Kidney (tissue), 14 donors: ENCODE data around the gene PIM1. TPM values are rescaled to one million over a fixed set of nuclear protein-coding genes. Genes with fewer than 3 reads are reported as not detected.

Experiments
- DNase-seq, 5 donors: peaks; one replicate each; pipeline ENCODE4 v3.0.0-alpha.2; 2013 to 2020
- FAIRE-seq: peaks from 2 replicates; lab custom pipeline; 2012; peaks lifted over from hg19 to GRCh38; lab: Jason Lieb, UNC
- H3K27ac ChIP-seq, 2 donors: one replicate each; pipeline ENCODE4 v1.7.0; 2013; ENCODE audit warnings: low read depth in 2 of 2, low read length in 2 of 2, inconsistent platforms in 1 of 2
- H3K27me3 ChIP-seq: one replicate; pipeline ENCODE4 v1.7.1; 2013; ENCODE audit warnings: low read length, inconsistent platforms; ENCODE audit not compliant: control insufficient read depth, insufficient read depth
- H3K36me3 ChIP-seq, 3 donors: one replicate each; pipeline versions ENCODE4 v1.7.0 to v1.7.1; 2013; ENCODE audit warnings: low read length in 3 of 3, control low read depth in 1 of 3, inconsistent platforms in 1 of 3; ENCODE audit not compliant: insufficient read depth in 3 of 3, control insufficient read depth in 2 of 3
- H3K4me1 ChIP-seq, 3 donors: one replicate each; pipeline versions ENCODE4 v1.7.0 to v1.7.1; 2013; ENCODE audit warnings: low read length in 3 of 3, inconsistent platforms in 1 of 3, low read depth in 1 of 3; ENCODE audit not compliant: control insufficient read depth in 2 of 3, insufficient read depth in 2 of 3
- H3K4me3 ChIP-seq, 3 donors: one replicate each; pipeline versions ENCODE4 v1.7.0 to v1.8.1; 2013; ENCODE audit warnings: low read length in 3 of 3, control low read depth in 1 of 3, inconsistent platforms in 1 of 3
- H3K9ac ChIP-seq, 3 donors: one replicate each; pipeline versions ENCODE4 v1.7.0 to v1.7.1; 2013; ENCODE audit warnings: low read length in 3 of 3, control low read depth in 1 of 3, inconsistent platforms in 1 of 3
- H3K9me3 ChIP-seq, 3 donors: one replicate each; pipeline versions ENCODE4 v1.7.0 to v1.7.1; 2013; ENCODE audit warnings: low read length in 3 of 3, control low read depth in 1 of 3, inconsistent platforms in 1 of 3; ENCODE audit not compliant: control insufficient read depth in 2 of 3, insufficient read depth in 1 of 3
- intact Hi-C: fragments of 100-400 bp; cut with DNase I; formaldehyde crosslinking; loops from one replicate; pipeline ENCODE4 v1.11.1; 2022
- polyA plus RNA-seq: library from polyadenylated mRNA; stranded (reverse); fragments of 350-450 nt; fragmentation: Illumina TruSeq; extraction: RNeasy Lipid Tissue Mini Kit (QIAGEN cat#74804); gene quantifications from one replicate; pipeline ENCODE4 v1.2.3, GENCODE V29; 2014; ENCODE audit warnings: low read depth, low replicate concordance; ENCODE audit not compliant: insufficient read depth
- total RNA-seq: library from RNA; stranded (reverse); fragmentation: NEBNext Ultra II Directional; extraction: Animal tissue kit (Norgen Biotek cat#: 25700); gene quantifications from one replicate; pipeline ENCODE4 v1.2.1, GENCODE V29; 2021
- TF ChIP-seq, protein P1 (sequence below): IDR thresholded peaks from 3 replicates; pipeline ENCODE4 v1.5.1; 2012; ENCODE audit warnings: mild to moderate bottlenecking, moderate library complexity, borderline replicate concordance; ENCODE audit not compliant: insufficient read depth; ENCODE audit errors: extremely low read depth
- donor health status: control.
- donor health status: control.
- donor health status: control.
- donor health status: control.
- donor health status: control.
- donor health status: DM: yes; HTN: yes; CAD: no.
- donor health status: Normal renal cell carcinoma (clear cell type).

The PIM1 gene
- total and polyA plus RNA-seq, 2 donors from 2014 or later = 19.1 to 30.4 TPM

DNA sequence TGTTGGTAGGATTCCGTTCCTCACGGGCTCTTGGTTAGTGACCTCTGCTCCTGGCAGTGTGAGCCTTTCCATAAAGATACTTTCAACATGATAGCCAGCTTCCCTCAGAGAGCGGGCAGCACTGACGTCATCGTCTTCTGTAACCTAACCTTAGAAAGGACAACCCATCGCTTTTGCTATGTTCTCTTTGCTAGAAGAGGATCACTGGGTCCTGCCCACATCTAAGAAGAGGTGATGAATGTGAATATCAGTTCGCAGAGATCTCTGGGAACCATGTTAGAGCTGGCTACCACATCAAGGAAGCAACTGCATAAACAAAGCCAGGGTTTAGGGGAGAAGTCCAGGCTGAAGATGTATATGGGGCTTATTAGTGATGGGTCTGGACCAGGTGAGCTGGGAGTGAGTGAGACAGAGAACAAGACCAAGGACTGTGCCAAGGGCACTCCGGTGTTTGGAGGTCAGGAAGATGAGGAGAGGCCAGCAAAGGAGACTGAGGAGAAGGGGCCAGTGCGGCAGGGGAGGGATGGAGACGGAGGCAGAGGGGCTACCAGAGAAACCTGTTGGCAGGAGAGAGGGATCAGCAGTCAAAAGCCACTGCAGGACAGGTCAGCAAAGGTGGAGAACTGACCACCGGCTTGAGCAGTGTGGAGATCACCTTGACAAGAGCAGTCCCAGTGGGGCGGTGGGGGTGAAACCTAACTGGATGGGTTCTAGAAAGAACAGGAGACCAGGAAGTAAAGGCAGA lies 39.7 kb downstream of the PIM1 start:
- no peaks in the 10 kb centered on the region for H3K27me3 ChIP-seq
- no peaks in the 10 kb centered on the region for H3K36me3 ChIP-seq
- DNase-seq (peak in 2 of 5 donors; percentile 31 to 41), FAIRE-seq (no peak)
- no peak overlapping the region for H3K27ac ChIP-seq
- no peak overlapping the region for H3K4me3 ChIP-seq
- H3K9ac ChIP-seq = no peak overlapping the region
- TF ChIP-seq, protein P1, sequence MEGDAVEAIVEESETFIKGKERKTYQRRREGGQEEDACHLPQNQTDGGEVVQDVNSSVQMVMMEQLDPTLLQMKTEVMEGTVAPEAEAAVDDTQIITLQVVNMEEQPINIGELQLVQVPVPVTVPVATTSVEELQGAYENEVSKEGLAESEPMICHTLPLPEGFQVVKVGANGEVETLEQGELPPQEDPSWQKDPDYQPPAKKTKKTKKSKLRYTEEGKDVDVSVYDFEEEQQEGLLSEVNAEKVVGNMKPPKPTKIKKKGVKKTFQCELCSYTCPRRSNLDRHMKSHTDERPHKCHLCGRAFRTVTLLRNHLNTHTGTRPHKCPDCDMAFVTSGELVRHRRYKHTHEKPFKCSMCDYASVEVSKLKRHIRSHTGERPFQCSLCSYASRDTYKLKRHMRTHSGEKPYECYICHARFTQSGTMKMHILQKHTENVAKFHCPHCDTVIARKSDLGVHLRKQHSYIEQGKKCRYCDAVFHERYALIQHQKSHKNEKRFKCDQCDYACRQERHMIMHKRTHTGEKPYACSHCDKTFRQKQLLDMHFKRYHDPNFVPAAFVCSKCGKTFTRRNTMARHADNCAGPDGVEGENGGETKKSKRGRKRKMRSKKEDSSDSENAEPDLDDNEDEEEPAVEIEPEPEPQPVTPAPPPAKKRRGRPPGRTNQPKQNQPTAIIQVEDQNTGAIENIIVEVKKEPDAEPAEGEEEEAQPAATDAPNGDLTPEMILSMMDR = no peak
- H3K9me3 ChIP-seq = no peaks in the 10 kb centered on the region
- intact Hi-C loops = loop anchor here (10.0 kb wide), 1 partner anchor 165 kb away; no protein-coding TSS in a partner anchor
- H3K4me1 ChIP-seq = no peaks in the 10 kb centered on the region

DNA sequence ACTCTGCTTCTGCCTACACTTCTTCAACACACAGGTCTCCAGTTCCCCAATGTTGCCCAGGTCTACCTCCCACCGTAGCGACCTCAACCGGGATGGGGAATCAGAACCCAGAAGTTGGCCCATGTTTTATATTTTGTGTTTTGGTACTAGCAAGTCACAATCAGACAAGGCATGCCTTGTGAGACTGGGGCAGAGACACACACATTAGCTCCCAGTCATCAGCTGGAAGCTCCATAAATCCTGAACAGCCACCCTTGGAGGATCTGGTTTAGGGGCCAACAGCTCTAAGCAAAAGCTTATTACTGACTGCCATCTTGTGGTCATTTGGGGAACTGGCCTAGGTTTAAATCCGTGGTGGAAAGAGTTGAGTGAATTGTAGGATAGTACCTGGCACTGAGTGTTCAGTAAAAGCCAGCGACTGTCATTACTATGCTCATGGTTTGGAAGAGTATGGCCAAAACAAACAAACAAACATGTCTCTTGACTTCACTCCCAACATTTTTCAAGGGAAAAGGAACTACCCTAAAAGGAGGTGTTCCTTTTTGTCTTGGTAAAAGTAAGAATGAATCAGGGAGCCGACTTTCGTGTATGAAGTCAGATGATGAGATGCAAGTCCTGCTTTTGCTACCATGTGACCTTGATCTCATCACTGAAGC lies 40.5 kb downstream of the PIM1 start:
- H3K27ac ChIP-seq = no peak overlapping the region
- no peaks in the 10 kb centered on the region for H3K27me3 ChIP-seq
- H3K9ac ChIP-seq = no peak overlapping the region
- no peaks in the 10 kb centered on the region for H3K36me3 ChIP-seq
- DNase-seq (peak in 4 of 5 donors; percentile 88 to 95 (median 91)), FAIRE-seq (peak; percentile 55)
- TF ChIP-seq, protein P1 = peak; percentile 95
- no peaks in the 10 kb centered on the region for H3K4me1 ChIP-seq
- no peak overlapping the region for H3K4me3 ChIP-seq
- no peaks in the 10 kb centered on the region for H3K9me3 ChIP-seq
- intact Hi-C loops = loop anchor here (10.0 kb wide), 1 partner anchor 166 kb away; no protein-coding TSS in a partner anchor

DNA sequence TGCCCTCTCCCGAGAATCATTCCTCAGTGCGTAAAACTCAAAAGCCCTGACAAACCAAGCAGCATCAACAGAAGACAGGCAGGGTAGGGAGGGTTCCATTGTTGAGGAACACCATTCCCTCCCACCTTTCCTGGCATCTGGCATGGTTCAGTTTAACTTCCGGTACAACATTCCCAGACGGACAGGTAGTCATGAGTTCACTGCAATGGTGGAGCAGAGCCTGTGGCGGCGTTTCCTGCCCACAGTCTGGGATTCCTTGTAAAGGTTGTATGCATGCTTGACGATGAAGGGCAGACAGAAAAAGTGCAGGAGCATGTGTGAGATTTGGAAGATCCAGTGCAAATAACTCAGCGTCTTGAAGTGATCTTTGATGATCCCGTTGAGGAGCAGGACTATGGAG lies 42.3 kb downstream of the PIM1 start:
- Histone ChIP-seq H3K36me3 (no peaks in the 10 kb centered on the region), H3K27ac (no peak overlapping the region), H3K4me3 (no peak overlapping the region), H3K9ac (no peak overlapping the region), H3K27me3 (no peaks in the 10 kb centered on the region), H3K4me1 (no peaks in the 10 kb centered on the region), H3K9me3 (no peaks in the 10 kb centered on the region)
- intact Hi-C loops = loop anchor here (10.0 kb wide), 1 partner anchor 167 kb away; no protein-coding TSS in a partner anchor
- FAIRE-seq = no peak
- TF ChIP-seq, protein P1 = no peak
- no peak for DNase-seq
